Esophagus muscularis mucosa (tissue), 3 donors: Measurements from ENCODE around the gene ILRUN.

Experiments used
- POLR2A ChIP-seq: fragments of 450-650 bp; IDR thresholded peaks from one replicate; pipeline ENCODE4 v1.6.1; 2017; ENCODE audit warnings: antibody characterized with exemption, moderate library complexity, mild to moderate bottlenecking, low read depth
- POLR2AphosphoS5 ChIP-seq, 2 donors: sonication (generic); formaldehyde crosslinking; IDR thresholded peaks; one replicate each; pipeline ENCODE4 v1.6.1; 2017; ENCODE audit warnings: antibody characterized with exemption in 2 of 2
- TF ChIP-seq, protein P1 (sequence below), 3 experiments: fragments of 200-600 bp in 2 of 3; fragments of 450-650 bp in 1 of 3; sonication (generic) in 2 of 3; IDR thresholded peaks; one replicate each; pipeline ENCODE4 v1.5.1; 2017 to 2019; ENCODE audit warnings: antibody characterized with exemption in 3 of 3, mild to moderate bottlenecking in 2 of 3, moderate library complexity in 1 of 3

DNA sequence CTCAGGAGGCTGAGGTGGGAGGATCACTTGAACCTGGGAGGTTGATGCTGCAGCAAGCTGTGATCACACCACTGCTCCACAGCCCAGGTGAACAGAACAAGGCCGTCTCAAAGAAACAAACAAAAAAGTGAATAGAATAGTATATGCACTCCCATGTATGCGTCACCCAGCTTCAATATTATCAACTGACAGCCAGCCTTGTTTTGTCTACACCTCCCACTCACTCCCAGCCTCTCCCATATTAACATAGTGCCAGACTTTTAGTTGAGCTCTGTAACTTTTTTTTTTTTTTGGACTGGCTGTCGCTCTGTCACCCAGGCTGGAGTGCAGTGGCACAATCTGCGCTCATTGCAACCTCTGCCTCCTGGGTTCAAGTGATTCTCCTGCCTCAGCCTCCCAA, 18.1 kb upstream of the ILRUN start:
- TF ChIP-seq POLR2A (no peak), POLR2AphosphoS5 (IDR thresholded peaks at IDR 0.05) (no peak)
- TF ChIP-seq, protein P1, sequence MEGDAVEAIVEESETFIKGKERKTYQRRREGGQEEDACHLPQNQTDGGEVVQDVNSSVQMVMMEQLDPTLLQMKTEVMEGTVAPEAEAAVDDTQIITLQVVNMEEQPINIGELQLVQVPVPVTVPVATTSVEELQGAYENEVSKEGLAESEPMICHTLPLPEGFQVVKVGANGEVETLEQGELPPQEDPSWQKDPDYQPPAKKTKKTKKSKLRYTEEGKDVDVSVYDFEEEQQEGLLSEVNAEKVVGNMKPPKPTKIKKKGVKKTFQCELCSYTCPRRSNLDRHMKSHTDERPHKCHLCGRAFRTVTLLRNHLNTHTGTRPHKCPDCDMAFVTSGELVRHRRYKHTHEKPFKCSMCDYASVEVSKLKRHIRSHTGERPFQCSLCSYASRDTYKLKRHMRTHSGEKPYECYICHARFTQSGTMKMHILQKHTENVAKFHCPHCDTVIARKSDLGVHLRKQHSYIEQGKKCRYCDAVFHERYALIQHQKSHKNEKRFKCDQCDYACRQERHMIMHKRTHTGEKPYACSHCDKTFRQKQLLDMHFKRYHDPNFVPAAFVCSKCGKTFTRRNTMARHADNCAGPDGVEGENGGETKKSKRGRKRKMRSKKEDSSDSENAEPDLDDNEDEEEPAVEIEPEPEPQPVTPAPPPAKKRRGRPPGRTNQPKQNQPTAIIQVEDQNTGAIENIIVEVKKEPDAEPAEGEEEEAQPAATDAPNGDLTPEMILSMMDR (IDR thresholded peaks at IDR 0.05): no peak
